Left lobe of liver (tissue), 2 donors: ENCODE measurements around the gene KCNAB1. TPM values are rescaled to one million over a fixed set of nuclear protein-coding genes. Genes with fewer than 3 reads are reported as not detected.
"Not testable (repeated sequence)": the region's sequence is repeated elsewhere in the genome, so short reads cannot be mapped to it uniquely, and the experiment has no call there.

Source experiments
- ATAC-seq: fragments of 200-7000 bp; cut with Tn5 transposase; one replicate; pipeline ENCODE4 v1.9.1; 2020; ENCODE audit warnings: mild to moderate bottlenecking, moderate library complexity
- DNase-seq: peaks from one replicate; pipeline ENCODE4 v3.0.0-alpha.2; 2020; ENCODE audit warnings: low spot score
- total RNA-seq: library from RNA; stranded (reverse); gene quantifications from one replicate; pipeline ENCODE4 v1.2.1, GENCODE V29; 2021
- donor health status: DM: no; HTN: no; CAD: no; lungs with moderate emphysema.
- donor health status: DM: no; HTN: yes; CAD: no.

KCNAB1 gene
- total RNA-seq, 1 donor from 2014 or later, result 0.23 TPM

DNA sequence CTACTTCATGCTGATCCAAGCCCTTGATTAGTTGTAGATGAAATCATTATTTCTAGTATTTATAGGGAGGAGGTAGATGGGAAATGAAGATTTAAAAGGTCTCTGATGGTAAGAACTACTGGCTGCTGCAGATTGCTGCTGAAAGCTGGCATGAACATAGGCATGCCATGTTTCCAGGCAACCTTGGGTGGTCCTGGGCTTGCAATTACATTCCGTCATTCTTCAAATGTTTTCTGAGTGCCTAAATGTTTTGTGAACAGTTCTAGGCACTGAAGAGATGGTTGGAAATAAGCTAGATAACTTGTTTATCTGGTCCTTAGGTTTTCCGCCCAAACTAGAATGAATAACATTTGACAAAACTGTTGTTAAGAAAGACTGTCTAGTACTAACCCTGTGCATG lies 95.8 kb downstream of the KCNAB1 start:
- ATAC-seq, result no peak
- no peak for DNase-seq

DNA sequence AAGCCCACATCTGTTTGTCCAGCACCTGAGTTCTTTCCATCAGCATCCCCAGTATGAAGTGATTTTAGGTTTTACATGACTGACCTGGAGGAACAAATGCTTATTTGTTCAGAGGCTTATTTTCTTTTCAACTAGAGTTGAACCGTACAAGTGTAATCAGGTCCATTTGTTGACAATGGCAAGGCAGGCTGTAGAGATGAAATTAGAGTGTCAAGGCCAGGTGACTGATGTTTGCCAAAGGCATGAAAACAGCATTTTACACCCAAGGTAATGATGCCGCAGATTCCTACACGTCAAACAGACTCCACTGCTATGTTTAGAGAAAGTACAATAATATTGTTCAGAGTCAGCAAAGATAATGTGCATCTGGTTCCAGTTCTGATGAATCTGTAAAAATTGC lies 96.5 kb downstream of the KCNAB1 start:
- DNase-seq, result no peak
- ATAC-seq, result no peak

DNA sequence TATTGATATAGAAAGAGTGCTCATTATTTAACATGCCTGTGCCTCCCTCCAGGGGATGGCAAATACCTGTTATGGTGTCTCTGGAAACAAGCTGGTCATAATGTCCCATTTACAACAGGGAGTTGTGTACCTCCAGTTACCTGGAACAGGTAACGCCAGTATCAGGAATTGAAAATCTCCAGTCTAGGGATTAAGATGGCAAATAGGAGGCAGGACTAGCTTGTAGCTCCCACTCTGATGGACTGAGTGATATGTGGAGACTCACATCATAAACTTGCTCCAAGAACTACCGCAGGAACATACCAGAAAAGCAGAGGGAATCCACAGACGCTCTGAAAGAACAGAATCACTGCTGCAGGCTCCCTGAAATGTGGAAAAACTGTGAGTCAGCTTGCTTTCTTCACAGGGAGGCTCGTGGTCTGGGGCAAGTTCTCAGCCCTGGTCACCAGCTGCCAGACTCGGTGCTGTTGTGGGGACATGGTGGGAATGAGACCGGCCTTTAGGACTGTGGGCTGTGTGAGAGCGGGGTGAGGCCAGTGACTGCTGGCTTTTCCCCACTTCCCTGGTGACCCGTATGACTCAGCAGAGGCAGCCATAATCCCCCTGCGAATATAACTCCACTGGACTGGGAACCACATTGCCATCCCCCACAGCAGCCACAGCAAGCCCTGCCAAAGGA lies 97.4 kb downstream of the KCNAB1 start:
- DNase-seq (no peak), ATAC-seq (no peak)

DNA sequence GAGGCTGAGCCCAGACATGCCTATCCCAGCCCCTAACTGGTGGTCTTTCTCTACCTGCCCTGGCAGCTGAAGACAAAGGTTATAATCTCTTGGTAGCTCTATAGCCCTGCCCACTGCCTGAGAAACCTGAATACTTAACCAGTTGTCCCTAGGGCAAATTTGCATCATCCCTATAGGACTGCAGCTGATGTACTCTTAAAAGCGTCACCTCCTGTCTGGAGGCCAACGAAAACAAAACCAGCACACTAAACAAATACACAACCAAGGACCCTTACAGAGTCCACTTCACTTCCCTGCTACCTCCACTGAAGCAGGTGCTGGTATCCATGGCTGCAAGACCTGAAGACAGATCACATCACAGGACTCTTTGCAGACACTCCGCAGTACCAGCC lies 98.0 kb downstream of the KCNAB1 start:
- DNase-seq (no peak), ATAC-seq (no peak)

DNA sequence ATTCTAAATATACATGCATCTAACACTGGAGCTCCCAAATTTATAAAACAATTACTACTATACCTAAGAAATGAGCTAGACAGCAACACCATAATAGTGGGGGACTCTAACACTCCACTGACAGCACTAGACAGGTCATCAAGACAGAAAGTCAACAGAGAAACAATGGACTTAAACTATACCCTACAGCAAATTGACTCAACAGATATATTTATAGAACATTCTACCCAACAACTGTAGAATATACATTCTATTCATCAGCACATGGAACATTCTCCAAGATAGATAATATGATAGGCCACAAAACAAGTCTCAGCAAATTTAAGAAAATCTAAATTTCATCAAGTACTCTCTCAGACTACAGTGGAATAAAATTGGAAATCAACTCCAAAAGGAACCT lies 102.0 kb downstream of the KCNAB1 start:
- ATAC-seq, DNase-seq: not testable (repeated sequence)

DNA sequence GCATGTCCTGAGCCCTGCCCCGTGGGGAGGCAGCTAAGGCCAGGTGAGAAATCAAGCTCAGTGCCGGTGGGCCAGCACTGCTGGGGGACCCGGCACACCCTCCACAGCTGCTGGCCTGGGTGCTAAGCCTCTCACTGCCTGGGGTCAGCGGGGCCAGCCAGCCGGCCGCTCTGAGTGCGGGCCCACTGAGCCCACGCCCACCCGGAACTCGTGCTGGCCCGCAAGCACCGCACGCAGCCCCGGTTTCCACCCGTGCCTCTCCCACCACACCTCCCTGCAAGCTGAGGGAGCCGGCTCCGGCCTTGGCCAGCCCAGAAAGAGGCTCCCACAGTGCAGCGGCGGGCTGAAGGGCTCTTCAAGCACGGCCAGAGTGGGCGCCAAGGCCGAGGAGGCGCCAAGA lies 103.7 kb downstream of the KCNAB1 start:
- ATAC-seq, DNase-seq: not testable (repeated sequence)

DNA sequence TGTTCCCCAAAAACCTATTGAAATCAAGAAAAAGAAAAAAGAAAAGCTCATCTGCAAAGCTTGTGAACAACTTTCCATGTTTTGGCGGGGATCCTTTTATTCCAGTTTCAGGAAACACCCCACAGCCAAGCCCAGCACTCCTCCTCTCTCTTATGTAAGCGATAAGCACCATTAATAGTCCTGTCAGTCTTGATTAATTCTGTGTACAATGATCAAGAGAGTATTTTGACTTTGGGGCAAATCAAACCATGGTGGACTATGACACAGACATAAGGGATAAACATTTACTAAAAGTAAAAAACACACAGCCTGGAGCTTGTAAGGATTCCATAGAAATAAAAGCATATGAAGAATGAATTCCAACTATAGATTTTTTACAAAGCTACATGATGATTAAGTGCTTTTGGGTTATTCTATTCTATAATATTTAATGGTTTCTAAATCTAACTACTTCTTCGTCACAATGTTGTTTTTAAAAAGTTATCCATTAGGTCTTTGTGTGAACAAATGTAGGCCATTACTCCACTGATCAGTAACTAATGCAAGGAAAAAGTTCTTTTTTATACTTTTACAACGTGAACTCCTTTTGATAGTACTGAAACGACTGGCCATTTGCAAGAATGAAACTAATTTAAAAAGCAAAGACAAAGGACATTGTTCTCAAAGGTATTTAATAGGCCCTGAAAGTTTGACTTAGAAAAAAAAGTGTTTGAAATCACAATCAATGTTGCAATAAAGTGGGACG lies 106.5 kb downstream of the KCNAB1 start:
- DNase-seq, result no peak
- ATAC-seq, result no peak

DNA sequence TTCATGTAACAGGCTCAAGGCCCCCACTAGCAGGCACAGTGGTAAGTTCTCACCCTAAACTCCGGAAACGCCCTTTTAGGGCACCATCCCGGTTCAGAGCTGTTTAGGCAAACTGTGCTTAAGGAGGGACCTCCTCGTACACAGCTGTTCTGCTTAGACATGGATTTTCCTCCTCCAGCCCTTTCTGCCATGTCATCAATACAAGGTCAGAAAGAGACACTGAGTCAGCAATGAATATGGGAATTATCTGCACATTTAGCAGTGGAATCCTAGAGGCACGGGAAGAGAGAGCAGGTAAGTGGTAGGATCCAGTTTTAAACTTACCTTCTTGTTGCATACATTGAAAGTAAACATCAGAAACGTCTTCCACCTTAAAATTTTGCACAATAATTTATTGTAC lies 107.3 kb downstream of the KCNAB1 start:
- DNase-seq, result no peak
- ATAC-seq, result no peak

DNA sequence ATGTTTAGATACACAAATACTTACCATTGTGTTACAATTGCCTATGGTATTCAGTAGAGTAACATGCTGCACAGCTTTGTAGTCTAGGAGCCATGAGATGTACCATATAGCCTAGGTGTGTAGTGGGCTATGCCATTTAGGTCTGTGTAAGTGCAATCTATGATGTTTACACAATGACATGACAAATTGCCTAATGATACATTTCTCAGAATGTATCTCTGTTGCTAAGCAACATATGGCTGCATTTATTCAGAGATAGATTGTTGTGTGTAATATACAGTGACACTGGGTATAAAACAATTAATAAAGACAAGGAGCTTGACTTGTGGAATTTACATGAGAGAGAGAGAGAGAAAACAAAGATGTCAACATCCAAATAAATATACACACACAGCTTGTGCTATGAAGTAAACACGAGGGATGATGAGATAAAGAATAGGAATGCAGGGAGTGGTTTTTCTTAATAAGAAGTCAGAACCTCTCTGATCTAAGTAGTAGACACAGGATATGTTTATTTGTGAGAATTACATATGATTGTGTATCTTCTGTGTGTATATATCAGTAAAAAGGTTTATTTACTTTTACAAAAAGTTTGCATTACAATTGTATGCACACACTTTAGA lies 110.0 kb downstream of the KCNAB1 start:
- no peak for DNase-seq
- no peak for ATAC-seq

DNA sequence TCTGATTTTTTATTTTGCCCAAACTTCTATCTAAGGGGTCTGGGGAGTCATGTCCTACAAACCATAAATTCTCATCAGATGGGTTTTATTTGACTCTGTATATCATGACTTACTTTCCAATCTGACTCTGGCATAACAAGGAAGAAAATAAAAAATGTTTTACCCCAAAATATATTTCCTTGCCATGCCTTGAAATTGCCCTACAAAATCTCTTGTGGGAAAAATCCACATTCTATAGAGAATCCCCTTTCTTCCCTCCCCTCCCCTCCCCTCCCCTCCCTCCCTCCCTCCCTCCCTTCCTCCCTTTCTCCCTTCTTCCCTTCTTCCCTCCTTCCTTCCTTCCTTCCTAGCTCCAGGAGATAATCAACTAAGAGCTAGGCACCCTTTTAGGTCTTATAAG lies 110.8 kb downstream of the KCNAB1 start:
- not testable (repeated sequence) for DNase-seq, ATAC-seq

DNA sequence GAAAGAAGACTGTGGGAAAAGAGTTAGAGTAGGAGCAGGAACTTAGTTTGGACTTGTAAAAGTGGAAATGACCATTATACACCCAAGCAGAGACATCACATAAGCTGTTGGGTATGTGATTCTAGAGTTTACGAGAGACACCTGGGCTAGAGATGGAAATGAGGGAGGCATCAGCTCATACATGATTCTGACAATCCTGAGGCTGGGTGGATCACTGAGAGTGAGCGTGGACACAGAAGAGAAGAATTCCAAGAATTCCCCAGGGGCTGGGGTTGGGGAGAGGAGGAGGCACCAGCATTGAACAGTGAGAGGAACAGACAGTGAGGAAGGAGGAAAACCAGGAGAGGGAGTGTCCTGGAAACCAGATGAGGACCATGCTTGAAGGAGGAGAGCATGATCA lies 113.5 kb downstream of the KCNAB1 start:
- DNase-seq (no peak), ATAC-seq (no peak)

DNA sequence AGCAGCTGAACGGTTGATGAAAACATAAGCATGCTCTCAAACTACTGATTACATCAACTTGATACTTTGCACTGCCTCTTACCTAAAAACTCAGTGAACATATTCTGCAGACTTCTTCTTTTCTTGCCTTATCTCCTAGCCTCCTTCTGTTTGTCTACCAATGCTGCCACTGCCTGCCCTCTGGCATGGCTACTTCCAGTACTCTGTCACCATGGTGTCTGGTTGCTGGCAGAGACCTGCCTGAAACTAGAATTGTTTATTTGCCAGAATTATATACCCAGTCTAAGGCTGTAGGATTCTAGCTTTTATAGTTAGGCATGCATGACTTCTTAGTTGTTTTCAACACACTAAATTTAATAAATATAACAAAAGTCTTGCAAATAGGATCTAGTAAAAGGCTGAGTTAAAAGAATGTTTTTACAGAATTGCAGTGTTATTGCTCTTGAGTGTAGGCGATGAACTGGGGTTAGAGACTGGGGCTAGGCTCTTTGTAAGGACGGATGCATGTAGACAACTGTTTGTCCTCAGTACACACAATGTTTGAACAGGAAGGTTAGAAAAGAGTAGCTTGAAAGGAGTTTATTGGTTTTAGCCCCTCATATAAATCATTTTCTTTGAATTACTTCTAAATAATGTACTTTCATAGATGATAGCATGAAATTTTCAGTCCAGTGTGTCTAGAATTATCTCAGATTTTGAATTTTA lies 116.3 kb downstream of the KCNAB1 start:
- DNase-seq (no peak), ATAC-seq (no peak)

DNA sequence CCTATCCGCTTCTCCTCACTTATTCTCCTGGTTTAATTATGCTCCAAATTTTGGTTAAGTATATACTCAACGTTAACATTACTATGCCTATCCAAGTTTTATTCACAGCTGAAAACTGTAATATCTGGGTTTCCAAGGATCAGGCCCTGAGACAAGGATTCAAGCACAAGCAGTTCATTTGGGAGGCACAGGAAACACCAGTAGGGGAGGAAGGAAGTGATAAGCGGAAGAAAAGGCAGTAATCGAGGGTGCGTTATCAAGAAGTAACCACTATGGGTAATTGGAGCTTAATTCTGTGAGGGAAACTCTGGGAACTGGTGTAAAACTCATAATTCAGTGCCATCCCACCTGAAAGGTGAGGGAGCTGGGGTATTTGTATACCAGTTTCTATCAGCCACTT lies 120.3 kb downstream of the KCNAB1 start:
- no peak for DNase-seq
- ATAC-seq, result peak; percentile 28

DNA sequence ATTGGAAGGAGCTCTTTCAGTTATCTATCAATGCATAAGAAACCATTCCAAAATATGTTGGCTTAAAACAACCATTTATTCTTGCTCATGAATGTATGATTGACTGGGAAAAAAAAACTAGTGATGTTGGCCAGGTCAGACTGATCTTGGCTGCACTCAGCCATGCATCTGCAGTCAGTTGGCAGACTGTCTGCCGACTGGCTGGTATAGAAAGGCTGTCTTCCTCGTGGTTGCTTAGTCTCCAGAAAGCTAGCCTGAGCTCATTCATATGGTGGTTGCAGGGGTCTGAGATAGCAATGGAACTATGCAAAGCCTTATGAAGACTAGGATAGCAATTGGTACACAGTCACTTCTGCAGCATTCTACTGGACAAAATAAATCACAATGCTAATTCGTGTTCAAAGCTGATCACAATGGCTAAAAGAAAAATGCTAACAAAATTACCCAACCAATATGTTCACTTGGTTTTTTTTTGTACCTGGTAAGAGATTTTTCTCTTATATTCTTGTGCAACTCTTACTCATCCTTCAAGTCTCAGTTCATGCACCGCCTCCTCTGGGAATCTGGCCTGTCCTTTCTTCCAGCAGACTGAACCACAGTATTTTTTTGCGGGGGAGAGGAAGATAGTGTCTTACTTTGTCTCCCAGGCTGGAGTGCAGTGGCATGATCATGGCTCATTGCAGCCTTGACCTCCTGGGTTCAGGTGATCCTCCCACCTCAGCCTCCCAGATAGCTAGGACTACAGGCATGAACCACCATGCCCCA lies 126.8 kb downstream of the KCNAB1 start:
- no peak for DNase-seq
- ATAC-seq, result no peak

DNA sequence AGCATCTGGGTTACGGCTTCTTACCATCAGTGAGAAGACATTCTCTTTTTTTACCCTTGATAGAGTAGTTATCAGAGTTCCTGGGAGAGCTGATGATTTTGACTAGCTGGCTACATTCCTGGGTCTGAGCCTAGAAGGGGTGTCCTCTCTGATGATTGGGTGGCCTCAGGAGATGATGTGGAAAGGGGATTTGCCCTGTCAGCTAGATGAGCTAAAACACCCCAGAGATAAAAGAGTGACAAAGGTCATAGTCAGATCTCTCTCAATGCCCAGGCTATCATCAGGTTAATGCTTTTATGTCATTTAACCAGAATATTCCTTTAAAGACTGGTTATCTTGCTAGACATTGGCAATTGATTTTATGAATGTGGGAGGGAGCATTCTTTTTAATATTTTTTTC lies 130.2 kb downstream of the KCNAB1 start:
- ATAC-seq, result no peak
- DNase-seq, result no peak

DNA sequence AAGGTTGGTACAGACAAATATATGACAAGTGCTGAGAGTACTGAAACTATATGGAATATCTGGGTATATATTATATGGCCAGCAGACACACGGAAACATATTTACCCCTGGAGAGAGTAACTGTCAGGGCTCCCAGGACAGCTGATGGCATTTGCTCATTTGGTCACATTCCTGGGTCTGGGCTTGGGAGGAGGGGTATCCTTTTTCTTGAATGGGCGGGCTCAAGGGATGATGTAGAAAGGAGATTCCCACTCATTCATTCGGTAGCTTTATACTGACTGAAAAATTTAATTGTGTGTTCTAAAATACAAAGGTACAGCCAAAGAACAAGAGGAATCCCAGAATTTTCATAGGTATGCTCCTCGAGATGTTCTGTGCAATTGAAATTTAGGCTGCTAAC lies 131.0 kb downstream of the KCNAB1 start:
- no peak for DNase-seq
- ATAC-seq, result no peak

DNA sequence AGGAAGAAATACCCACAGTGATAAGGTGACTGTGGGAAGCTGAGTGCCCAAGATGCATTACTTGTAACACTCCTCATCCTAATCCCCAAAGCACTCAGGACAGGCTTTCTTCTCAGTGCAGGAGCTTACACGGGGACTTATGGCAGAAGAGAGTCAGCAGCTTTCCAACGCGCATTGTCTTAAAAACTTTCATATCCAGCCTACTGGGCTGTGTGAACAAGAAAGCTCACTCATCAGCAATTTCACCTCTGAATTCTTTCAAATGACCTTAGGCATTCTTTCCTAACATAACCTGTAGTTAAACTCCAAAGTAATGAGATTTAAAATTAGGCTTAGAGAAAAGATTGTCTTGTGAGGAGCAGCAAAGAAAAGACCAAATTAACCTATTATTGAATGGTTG lies 132.3 kb downstream of the KCNAB1 start:
- DNase-seq, result no peak
- no peak for ATAC-seq

DNA sequence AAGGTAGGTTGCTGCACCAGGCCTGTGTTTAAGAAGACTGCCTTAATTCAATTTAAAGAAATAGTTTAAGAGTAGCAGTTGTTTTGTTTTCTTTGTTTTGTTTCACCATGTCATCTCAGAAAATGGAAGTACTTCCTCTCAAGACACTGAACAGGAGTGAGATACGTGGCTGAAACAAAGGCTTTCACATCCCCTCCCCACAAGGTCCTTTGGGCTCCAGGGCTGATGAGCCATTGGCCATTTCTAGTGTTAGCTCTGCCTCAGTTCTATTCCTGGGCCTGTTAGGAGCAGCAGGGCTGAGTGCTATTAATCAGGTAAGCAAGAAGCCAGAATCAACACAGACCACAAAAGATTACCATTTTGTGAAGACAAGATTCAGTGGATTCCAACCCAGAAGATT lies 132.8 kb downstream of the KCNAB1 start:
- ATAC-seq (no peak), DNase-seq (no peak)

DNA sequence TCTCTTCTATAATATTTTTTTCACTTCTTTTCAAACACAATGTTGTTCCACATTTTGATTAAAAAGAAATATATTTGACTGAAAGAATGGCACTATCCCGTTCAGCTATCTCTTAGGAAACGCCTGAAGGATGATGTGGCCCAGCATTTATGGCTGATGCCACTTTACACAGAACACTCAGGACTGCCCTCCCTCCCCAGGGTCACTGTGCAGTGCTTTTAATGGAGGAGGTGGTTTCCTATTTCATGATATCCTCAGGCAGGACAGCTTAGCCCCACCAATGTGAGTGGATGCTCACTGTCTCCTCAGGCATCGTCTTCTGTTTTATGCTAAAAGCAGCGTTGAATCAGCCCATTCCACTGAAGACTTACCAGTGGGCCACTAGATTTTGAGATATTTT lies 135.9 kb downstream of the KCNAB1 start:
- ATAC-seq (no peak), DNase-seq (no peak)

DNA sequence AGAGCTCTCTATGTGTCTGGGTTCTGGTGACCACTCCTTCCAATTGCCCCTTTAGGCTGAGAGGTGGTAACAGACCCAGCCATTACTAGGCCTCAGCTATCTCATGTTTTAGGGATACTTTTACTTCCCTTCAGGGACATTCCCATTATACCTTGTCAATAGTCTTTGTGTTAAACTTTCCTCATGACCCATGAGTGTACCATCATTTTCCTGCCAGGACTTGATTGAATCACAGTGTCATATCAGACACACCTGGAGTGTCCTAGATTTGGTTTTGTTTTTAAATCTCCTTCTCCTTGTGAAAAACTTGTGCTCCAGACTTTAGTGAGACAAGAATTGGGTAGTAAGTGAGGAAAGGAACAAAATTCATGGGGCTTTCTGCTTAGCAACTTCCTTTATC lies 136.6 kb downstream of the KCNAB1 start:
- DNase-seq, result no peak
- no peak for ATAC-seq

DNA sequence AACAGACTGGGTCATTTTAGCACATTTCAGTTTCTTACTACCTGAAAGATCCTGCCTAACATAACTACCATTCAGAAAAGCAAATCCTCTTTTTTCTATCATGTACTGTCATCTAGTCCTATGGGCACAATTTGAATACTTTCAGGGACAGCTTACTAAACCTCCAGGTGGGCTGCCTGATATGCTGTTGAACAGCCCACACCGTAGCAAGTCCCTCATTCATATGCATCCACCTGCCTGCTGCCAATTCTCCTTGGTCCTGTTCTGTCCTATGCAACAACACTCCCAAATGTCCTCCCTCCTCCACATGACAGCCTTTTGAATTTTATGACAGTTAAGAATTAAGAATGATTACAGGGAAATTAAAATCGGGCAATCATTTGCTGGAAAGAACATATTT lies 137.9 kb downstream of the KCNAB1 start:
- ATAC-seq (no peak), DNase-seq (no peak)
